GM19397 (cell line): Measurements from ENCODE around the gene GDF10.

Experiments
- ATAC-seq: cut with Tn5 transposase; IDR thresholded peaks from one replicate; pipeline ENCODE4 v1.9.1; 2021; ENCODE audit warnings: mild to moderate bottlenecking, moderate library complexity; ENCODE audit not compliant: unreplicated experiment

Gene GDF10

DNA sequence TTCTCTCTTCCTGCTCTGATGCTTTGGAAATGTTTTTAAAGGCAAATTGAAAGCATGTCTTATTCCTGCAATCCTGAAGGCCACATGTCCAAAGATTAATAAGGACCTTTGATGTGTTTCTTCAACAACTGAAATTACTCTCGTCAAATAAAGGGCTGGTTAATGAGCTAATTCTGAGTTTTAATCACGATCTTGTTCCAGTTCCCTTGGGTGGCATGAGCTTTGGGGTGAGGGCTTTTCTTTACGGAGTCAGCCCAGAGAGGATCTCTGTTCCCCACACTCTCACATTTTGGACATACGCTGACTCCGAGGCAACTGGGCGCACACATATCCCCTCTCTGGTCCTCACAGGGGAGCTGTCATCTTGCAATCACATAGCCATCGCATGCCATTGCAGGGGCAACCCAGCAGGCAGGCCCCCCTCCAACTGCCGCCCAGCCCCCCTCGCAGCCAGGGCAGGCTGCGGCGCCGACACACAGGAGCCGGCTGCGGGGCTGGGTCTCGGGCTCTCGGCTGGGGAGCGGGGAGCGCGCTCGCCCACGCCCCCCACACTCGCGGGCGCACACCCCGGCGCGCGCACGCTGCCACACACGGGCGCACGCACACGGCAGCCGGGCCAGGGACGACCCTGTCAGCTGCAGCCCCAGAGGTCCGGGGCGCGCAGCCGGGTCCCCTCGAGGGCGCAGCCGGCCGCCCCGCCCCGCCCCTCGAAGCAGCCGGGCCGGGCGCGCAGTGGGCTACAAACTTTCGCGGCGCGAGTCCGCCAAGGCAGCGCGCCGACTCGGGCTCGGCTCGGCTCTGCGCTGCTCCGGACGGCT is at the start of gene GDF10:
Gene GDF10 (plus strand): TSS at position 587 of the 818 bp plus-strand sequence. CDS start 455 bp downstream, outside the sequence.
- no peak for ATAC-seq

GRCh38 chr10:47252093-47252780 is 47.8 kb upstream of the GDF10 start:
- ATAC-seq = no peak

DNA sequence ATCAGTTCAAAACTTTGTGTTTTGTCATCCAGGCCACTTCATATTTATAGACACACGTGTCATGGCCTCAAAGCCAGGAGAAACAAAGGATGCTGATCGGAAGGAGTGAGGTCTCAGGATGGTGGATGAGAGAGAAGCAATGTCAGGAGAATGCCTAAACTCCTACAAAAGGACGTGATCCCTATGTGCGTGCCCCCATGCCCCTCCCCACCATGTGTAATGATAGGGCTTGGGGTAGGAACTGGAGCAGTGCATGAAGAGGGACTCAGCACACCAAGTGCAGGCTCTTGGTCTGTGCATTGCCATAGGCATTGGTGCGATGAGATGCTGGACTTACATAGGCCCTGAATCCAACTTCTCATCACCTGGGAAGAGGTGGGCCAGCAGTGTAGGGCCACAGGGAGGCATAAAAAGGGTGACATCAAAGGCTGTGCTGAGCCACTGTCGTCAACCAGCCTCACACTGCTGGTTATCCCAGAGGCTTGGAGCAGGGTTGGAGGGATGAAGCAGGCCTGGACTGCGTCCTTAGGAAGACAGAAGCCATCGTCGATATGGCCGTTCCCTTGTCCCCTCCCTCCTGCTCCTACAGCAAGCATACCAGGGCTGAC is 46.9 kb upstream of the GDF10 start:
- ATAC-seq = no peak

GRCh38 chr10:47253651-47254375 is 46.2 kb upstream of the GDF10 start:
- no peak for ATAC-seq

GRCh38 chr10:47254611-47255010 is 45.4 kb upstream of the GDF10 start:
- no peak for ATAC-seq

GRCh38 chr10:47255033-47255813 is 44.8 kb upstream of the GDF10 start:
- ATAC-seq = no peak

DNA sequence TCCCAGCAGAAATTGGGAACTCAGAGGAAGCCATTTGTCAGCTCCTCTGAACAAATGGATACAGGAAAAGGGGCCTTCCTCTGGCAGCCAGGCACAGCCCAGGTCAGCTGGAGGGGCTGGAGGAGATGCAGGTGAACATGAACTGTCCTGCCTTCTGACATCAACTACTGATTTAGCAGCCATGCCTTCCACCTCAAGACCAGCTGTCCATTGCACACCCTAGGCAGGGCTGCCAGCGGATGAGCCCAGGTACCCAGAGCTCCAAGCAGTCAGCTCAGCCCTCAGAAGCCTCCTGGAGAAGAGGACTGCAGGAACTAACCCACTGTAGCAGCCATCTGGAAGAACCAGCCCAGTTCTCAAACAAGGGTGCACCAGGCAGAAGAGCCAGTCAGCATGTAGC is 44.1 kb upstream of the GDF10 start:
- ATAC-seq = no peak

- ATAC-seq = no peak
Measured at GRCh38 chr10:47256751-47257336, 43.2 kb upstream of the GDF10 start.

DNA sequence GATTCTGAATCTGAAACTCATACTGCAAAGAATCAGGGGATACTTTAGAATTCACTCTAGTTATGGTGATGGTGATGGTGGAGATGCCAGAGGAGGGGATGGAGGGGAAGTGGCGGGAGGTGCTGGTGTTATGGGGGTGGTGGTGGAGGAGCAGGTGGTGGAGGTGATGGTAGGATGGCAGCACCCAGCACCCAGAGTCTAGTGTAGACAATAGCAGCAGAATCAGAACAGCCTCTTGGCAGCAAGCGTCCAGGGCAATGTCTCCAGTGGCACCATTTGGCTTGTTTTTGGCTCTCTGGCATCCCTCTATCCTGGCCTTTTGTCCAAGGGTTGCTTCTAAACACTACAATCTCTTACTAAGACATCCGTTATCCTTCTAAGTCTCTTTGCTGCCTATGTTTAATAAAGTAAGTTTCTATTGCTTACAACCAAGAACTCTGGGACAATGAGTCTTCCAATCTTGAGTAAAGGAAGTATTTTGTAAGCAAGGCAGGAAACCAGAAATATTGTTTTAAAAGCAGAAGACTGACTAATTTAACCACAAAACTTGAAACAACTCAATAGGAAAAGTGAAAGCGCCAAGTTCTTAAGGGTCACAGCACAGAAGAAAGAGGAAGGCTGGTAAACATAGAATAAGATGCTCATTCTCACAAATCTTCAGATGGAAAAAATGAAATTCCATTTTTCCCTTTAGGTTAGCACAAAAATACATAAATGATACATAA is 42.4 kb upstream of the GDF10 start:
- ATAC-seq = no peak

DNA sequence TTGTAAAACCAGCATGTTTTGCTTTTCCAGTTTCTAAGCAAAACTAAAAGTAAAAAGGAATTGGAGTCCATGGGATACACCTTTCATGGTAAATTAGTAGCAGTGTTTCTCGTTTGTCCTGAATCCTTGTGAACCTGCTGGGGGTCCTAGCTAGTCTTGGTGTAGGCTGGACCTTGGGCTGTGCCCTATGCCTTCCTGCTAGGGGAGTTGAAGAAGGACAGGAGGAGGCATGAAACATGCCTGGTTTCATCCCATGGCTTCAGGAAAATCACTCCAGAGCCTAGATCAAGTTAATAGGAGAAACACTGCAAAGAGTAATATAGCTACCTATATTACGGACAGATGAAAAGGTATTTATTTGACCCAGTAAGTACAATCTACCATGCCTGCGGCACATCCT is 41.1 kb upstream of the GDF10 start:
- no peak for ATAC-seq

GRCh38 chr10:47259466-47259865 is 40.5 kb upstream of the GDF10 start:
- ATAC-seq = no peak

DNA sequence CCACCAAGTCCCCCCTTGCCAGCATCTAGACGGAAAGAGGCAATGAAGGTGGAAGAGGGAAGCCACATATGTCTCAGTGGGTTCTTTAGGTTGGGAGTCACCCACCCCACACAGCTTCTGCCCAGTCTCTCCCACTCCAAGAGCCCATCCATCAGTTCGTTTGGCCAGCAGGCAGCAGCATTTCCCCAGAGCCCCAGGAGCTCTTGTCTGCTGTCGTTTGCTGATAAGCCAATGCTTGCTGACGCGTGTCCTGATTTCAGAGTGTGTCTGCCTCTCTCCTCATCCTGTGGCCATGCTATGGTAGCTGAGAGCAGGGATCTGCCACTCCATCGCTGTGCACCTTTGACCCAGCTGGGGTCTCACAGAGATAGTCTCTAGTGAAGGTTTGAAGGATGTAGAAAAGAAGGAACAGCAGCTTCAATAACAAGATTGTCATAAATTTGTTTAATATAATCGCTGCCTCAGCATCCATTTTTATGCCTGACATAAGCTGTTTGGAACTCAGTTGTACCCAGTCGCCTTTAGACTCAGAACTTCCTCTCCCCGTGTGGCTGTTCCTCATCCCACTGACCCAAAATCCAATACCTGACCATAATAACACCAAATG is 39.4 kb upstream of the GDF10 start:
- ATAC-seq = peak; percentile 8

DNA sequence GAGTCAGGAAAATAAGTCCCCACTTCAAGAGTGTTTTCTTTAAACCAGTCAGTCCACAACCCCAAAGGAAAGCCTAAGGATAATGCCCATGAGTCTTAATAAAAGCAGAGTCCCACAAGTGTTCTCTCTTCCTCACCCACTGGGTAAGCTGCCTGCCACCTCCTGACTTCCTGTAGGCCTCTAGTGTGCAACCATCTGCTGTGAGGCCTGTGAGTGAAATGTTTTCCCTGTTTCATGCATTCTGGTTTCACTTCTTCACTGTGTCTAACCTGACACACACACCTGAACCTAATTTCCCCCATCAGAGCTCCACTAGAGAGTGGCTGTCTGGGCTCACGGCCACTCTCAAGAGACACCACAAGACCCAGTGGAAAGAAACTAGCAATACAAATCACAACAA is 38.9 kb upstream of the GDF10 start:
- ATAC-seq = peak; percentile 93

DNA sequence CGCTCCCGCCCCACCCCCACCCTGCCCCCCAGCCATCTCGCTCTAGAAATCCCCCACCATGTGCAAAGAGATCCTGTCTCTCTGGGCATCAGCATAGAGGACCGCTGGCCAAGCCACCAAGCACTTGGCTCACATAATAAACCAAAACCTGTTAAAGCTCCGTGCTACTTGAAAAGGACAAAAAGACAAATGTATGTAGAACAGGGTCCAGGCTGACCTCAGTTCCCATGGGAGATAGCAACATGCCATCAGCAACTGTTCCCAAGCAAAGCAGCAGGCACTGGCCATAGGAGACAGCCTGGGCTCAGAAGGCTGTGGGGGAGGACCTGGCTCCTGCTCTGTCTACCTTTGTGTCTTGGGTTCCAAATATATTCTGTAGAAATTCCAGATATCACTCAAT is 38.4 kb upstream of the GDF10 start:
- ATAC-seq = no peak

- ATAC-seq = no peak
Measured at GRCh38 chr10:47262606-47263533, 37.1 kb upstream of the GDF10 start.

DNA sequence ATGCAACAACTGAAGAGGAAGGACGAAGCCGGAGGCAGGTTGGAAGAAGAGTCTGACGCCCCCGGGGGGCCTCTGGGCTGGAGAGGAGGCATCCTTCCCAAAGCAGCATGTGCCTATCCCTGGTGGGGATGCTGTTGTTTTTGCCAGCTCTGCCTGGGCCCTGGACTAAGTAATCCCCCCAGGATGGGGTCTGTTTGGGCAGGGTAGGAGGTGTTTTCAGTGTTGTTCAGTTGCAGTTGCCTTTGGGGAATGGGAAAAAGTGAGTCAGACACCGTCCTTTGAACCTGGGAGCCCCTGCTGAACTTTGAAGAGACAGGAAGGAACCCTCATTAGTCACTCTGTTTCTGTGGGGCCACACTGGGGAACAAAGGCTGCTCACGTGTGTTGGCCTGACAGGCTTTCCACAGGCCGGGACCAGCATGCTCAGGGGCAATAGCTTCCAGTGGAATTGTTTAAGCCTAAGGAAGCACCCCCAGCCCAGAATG is 35.2 kb upstream of the GDF10 start:
- ATAC-seq = no peak

DNA sequence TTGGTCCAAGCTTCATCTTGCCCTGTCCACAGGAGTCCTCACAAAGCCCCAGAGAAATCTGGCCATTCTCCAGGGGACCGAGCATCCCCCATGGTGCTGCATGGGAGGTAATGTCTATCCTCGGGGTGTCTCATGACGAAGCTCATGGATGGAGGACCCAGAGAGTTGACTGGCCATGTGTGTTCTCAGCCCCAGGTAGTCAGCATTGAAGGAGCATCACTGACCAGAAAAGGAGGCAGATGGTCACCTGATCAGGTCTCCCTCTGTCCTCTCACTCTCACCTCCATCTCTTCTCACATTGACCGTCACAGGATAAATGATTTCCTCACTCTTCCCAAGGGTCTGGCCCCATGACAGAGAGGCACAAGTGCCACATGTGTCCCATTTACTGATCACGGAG is 33.4 kb upstream of the GDF10 start:
- no peak for ATAC-seq

DNA sequence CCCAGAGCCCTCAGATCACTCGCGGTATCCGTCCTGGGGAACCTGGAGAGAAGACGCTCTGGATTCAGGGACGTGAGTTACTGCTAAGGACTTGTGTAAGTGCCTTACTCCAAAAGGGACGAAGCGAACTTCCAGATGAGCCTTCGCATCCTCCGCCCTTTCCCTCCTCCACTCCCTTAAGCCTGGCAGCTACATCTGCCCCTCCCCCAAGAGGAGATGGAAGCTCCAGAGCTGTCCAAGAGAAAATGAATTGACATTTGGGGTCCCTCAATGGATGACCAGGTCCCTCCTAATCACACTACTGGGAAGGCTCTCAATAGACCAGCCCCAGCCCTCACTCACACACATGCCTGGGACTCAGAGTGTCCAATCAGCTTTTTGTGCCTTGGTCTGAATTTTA is 31.3 kb upstream of the GDF10 start:
- no peak for ATAC-seq
